GM12878 (cell line): Measurements from ENCODE around the gene C1QTNF8. TPM values are rescaled to one million over a fixed set of nuclear protein-coding genes. Genes with fewer than 3 reads are reported as not detected.

Experiments used
- ATAC-seq: fragments of 200-7000 bp; cut with Tn5 transposase; 3 replicates; pipeline ENCODE4 v1.9.1; 2020; ENCODE audit warnings: mild to moderate bottlenecking, moderate library complexity
- BruUV-seq: library from RNA; stranded (reverse); fragments of 400-500 nt; replicated peaks from 2 replicates; lab custom pipeline; 2021; lab: Mats Ljungman, UMichigan
- CTCF ChIA-PET: fragments of 300-600 bp; sonication (Branson Sonifier 250); formaldehyde crosslinking; extraction: SDS; loops from one replicate; lab custom pipeline; 2021; ENCODE audit warnings: inconsistent platforms; lab: Yijun Ruan, JAX
- POLR2A ChIA-PET: fragments of 350-600 bp; formaldehyde crosslinking; extraction: SDS; loops from one replicate; lab custom pipeline; 2021; ENCODE audit warnings: inconsistent platforms; lab: Charles Lee
- RAD21 ChIA-PET: fragments of 300-600 bp; sonication (Branson Sonifier 250); formaldehyde crosslinking; loops from one replicate; lab custom pipeline; 2023; ENCODE audit warnings: antibody characterized with exemption; ENCODE audit not compliant: unreplicated experiment; lab: Charles Lee
- SMC1A ChIA-PET: fragments of 300-600 bp; sonication (Branson Sonifier 250); formaldehyde crosslinking; loops from one replicate; lab custom pipeline; 2023; ENCODE audit not compliant: unreplicated experiment, uncharacterized antibody; lab: Charles Lee
- DNase-seq: peaks from one replicate; pipeline ENCODE4 v3.0.0-alpha.2; 2011; ENCODE audit warnings: low read depth, low spot score
- FAIRE-seq: peaks from 3 replicates; lab custom pipeline; 2011; peaks lifted over from hg19 to GRCh38; lab: Jason Lieb, UNC
- H2AFZ ChIP-seq: 2 replicates; pipeline ENCODE4 v1.6.0; 2011; ENCODE audit warnings: low read depth, low read length, control low read depth; ENCODE audit not compliant: control insufficient read depth
- H3K27ac ChIP-seq: 2 replicates; pipeline ENCODE4 v1.5.1; 2011; ENCODE audit warnings: control low read depth; ENCODE audit not compliant: control insufficient read depth, insufficient read depth
- H3K27me3 ChIP-seq, 2 experiments: replicated peaks in 1 of 2; 2 replicates each; pipeline versions ENCODE4 v1.6.0 to v1.6.1; 2011; ENCODE audit warnings: low read length in 1 of 2; ENCODE audit not compliant: control insufficient read depth in 2 of 2, insufficient read depth in 2 of 2
- H3K36me3 ChIP-seq, 2 experiments: 2 replicates each; pipeline ENCODE4 v1.5.1; 2011; ENCODE audit warnings: low read length in 1 of 2; ENCODE audit not compliant: control insufficient read depth in 2 of 2, insufficient read depth in 2 of 2
- H3K4me1 ChIP-seq: 2 replicates; pipeline ENCODE4 v1.6.1; 2011; ENCODE audit warnings: mild to moderate bottlenecking, low read length, moderate library complexity, mixed read lengths; ENCODE audit not compliant: control insufficient read depth, insufficient read depth
- H3K4me2 ChIP-seq: 2 replicates; pipeline ENCODE4 v1.6.0; 2011; ENCODE audit warnings: control low read depth; ENCODE audit not compliant: control insufficient read depth, insufficient read depth
- H3K4me3 ChIP-seq: fragments of 200-600 bp; sonication (generic); 2 replicates; pipeline ENCODE4 v1.5.1; 2016
- H3K79me2 ChIP-seq: 2 replicates; pipeline ENCODE4 v1.6.0; 2011; ENCODE audit warnings: low read length; ENCODE audit not compliant: control insufficient read depth, insufficient read depth
- H3K9ac ChIP-seq: 2 replicates; pipeline ENCODE4 v1.8.0; 2011; ENCODE audit warnings: low read length, control low read depth, mixed read lengths; ENCODE audit not compliant: control insufficient read depth, insufficient read depth
- H3K9me3 ChIP-seq: replicated peaks from 3 replicates; pipeline ENCODE4 v1.5.1; 2011; ENCODE audit warnings: mild to moderate bottlenecking, low read length; ENCODE audit not compliant: control insufficient read depth, insufficient read depth
- H4K20me1 ChIP-seq: 2 replicates; pipeline ENCODE4 v1.6.0; 2011; ENCODE audit not compliant: control insufficient read depth, insufficient read depth
- BCL11A ChIP-seq: IDR thresholded peaks from 2 replicates; pipeline ENCODE4 v1.6.1; 2011; ENCODE audit warnings: low read depth, low read length
- BMI1 ChIP-seq: fragments of 450-650 bp; IDR thresholded peaks from 2 replicates; pipeline ENCODE4 v1.6.1; 2016; ENCODE audit warnings: mild to moderate bottlenecking, moderate library complexity, borderline replicate concordance
- CHD1 ChIP-seq: IDR thresholded peaks from 2 replicates; pipeline ENCODE4 v1.6.1; 2012; ENCODE audit warnings: low read depth, low read length, improper control_type of control experiment
- FOXK2 ChIP-seq: fragments of 450-650 bp; IDR thresholded peaks from 2 replicates; pipeline ENCODE4 v1.6.1; 2017; ENCODE audit warnings: mild to moderate bottlenecking, moderate library complexity
- GATAD2B ChIP-seq: fragments of 450-650 bp; conservative IDR thresholded peaks from 2 replicates; pipeline ENCODE4 v1.6.1; 2017; ENCODE audit warnings: low read depth, mild to moderate bottlenecking, moderate library complexity
- JUND ChIP-seq: IDR thresholded peaks from 2 replicates; pipeline ENCODE4 v1.6.1; 2012; ENCODE audit warnings: low read depth, mild to moderate bottlenecking, low read length, improper control_type of control experiment, moderate library complexity
- KAT2A ChIP-seq: conservative IDR thresholded peaks from 2 replicates; pipeline ENCODE4 v1.6.1; 2011; ENCODE audit warnings: low read depth, low read length; ENCODE audit not compliant: control insufficient read depth
- PAX8 ChIP-seq: fragments of 450-650 bp; IDR thresholded peaks from 2 replicates; pipeline ENCODE4 v1.6.1; 2017; ENCODE audit warnings: mild to moderate bottlenecking, moderate library complexity
- PBX3 ChIP-seq: IDR thresholded peaks from 2 replicates; pipeline ENCODE4 v1.6.1; 2011; ENCODE audit warnings: mild to moderate bottlenecking, low read depth, low read length, moderate library complexity; ENCODE audit not compliant: insufficient replicate concordance
- STAT3 ChIP-seq: IDR thresholded peaks from 2 replicates; pipeline ENCODE4 v1.6.1; 2011; ENCODE audit warnings: low read depth, low read length, improper control_type of control experiment
- TARDBP ChIP-seq: IDR thresholded peaks from 2 replicates; pipeline ENCODE4 v1.6.1; 2016; ENCODE audit warnings: borderline replicate concordance
- YBX1 ChIP-seq: fragments of 450-650 bp; IDR thresholded peaks from 2 replicates; pipeline ENCODE4 v1.6.1; 2016; ENCODE audit warnings: antibody characterized with exemption
- WGBS: methylation state at CpG from one replicate; pipeline ENCODE4 v1.1.6; 2016; ENCODE audit warnings: low lambda C conversion rate; ENCODE audit not compliant: insufficient replicate concordance, insufficient coverage; ENCODE audit errors: missing lambda C conversion rate; 5-methylcytosine and 5-hydroxymethylcytosine counted together
- in situ Hi-C: fragments of 300-500 bp; cut with MboI; formaldehyde crosslinking; loops from 9 replicates; pipeline ENCODE4 v1.14.3; 2018; ENCODE audit warnings: mixed read lengths
- intact Hi-C: fragments of 100-400 bp; cut with micrococcal nuclease; formaldehyde crosslinking; loops from one replicate; pipeline ENCODE4 v1.14.2; 2022; ENCODE audit not compliant: unreplicated experiment
- polyA plus RNA-seq, 11 experiments: library from polyadenylated mRNA; depleted of rRNA in 4 of 11; unstranded in 6 of 11; stranded (reverse) in 5 of 11; fragments of >200 nt; fragmentation: Nextera tagmentation in 4 of 11; fragmentation: Illumina TruSeq in 1 of 11; extraction: Ambion mirVana in 4 of 11; extraction: Trizol in 1 of 11; gene quantifications; 1 replicate in 1 of 11; 2 replicates in 10 of 11; pipeline versions ENCODE4 v1.2.1 to v1.2.3, GENCODE V29; 2011 to 2016; ENCODE audit warnings: inconsistent platforms in 2 of 11, missing spikeins in 2 of 11, low read depth in 1 of 11
- total RNA-seq, 4 experiments: library from RNA; depleted of rRNA in 3 of 4; stranded (reverse); fragments of >200 nt in 3 of 4; fragmentation: Illumina TruSeq in 1 of 4; extraction: Trizol in 1 of 4; gene quantifications; 2 replicates each; pipeline versions ENCODE4 v1.2.1 to v1.2.3, GENCODE V29; 2013 to 2021
- TF ChIP-seq, protein P1 (sequence below): fragments of 450-650 bp; IDR thresholded peaks from 2 replicates; pipeline ENCODE4 v1.6.1; 2018; ENCODE audit warnings: mild to moderate bottlenecking, low read depth, moderate library complexity; ENCODE audit not compliant: partially characterized antibody
- TF ChIP-seq, protein P2 (sequence below): IDR thresholded peaks from 2 replicates; pipeline ENCODE4 v1.6.1; 2012; ENCODE audit warnings: improper control_type of control experiment, low read depth, low read length; ENCODE audit not compliant: insufficient replicate concordance

Gene C1QTNF8
- total and polyA plus RNA-seq, 10 of the 15 experiments (the other 5 are each of a cell fraction or from before 2014, with no cell fraction given), result not detected

DNA sequence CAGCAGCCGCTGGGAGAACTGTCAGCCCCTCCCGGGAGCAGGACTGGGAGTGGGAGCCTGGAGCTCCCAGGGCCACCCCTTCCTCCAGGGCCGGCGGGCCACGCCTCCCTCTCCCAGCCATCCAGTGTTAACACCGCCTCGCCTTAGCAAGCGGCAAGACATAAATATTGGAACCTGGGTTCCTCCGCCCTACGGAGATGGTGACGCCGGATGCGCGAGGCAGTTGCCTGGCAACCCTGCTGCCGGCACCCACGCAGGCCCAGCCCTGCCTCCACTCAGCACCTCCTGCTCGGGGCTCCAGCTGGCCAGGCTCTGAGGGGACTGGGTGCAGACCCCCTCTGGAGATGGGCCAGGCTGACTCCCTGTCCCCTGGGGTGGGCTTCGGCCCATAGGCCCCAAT lies 29.4 kb upstream of the C1QTNF8 start:
- no peak for ATAC-seq
- Histone ChIP-seq H3K79me2 (no peaks in the 10 kb centered on the region), H4K20me1 (no peaks in the 10 kb centered on the region), H3K27me3 (no peaks in the 10 kb centered on the region), H3K4me3 (no peak overlapping the region), H3K27ac (no peak overlapping the region), H3K4me1 (no peaks in the 10 kb centered on the region), H3K4me2 (no peak overlapping the region), H3K9ac (no peak overlapping the region), H3K9me3 (no peaks in the 10 kb centered on the region), H2AFZ (no peak overlapping the region), H3K36me3 (no peaks in the 10 kb centered on the region)
- 37% methylated on average over 18 of the region's 18 CpGs for WGBS
- ChIA-PET SMC1A (no interaction called here), CTCF (no interaction called here), POLR2A (no interaction called here), RAD21 (no interaction called here)
- in situ Hi-C loops (loop anchor here (10.0 kb wide), 1 partner anchor 61 kb away; no protein-coding TSS in a partner anchor), intact Hi-C loops (no loop called here)
- DNase-seq, result no peak
- no peak for FAIRE-seq
- BruUV-seq, result no TSS peak
- TF ChIP-seq YBX1, result no peak
- no peak for TF ChIP-seq TARDBP
- no peak for TF ChIP-seq PBX3
- TF ChIP-seq FOXK2, result no peak
- no peak for TF ChIP-seq KAT2A
- TF ChIP-seq PAX8, result no peak
- TF ChIP-seq BCL11A, result no peak
- TF ChIP-seq, protein P1, sequence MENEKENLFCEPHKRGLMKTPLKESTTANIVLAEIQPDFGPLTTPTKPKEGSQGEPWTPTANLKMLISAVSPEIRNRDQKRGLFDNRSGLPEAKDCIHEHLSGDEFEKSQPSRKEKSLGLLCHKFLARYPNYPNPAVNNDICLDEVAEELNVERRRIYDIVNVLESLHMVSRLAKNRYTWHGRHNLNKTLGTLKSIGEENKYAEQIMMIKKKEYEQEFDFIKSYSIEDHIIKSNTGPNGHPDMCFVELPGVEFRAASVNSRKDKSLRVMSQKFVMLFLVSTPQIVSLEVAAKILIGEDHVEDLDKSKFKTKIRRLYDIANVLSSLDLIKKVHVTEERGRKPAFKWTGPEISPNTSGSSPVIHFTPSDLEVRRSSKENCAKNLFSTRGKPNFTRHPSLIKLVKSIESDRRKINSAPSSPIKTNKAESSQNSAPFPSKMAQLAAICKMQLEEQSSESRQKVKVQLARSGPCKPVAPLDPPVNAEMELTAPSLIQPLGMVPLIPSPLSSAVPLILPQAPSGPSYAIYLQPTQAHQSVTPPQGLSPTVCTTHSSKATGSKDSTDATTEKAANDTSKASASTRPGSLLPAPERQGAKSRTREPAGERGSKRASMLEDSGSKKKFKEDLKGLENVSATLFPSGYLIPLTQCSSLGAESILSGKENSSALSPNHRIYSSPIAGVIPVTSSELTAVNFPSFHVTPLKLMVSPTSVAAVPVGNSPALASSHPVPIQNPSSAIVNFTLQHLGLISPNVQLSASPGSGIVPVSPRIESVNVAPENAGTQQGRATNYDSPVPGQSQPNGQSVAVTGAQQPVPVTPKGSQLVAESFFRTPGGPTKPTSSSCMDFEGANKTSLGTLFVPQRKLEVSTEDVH, result no peak
- TF ChIP-seq JUND, result no peak
- TF ChIP-seq BMI1, result no peak
- TF ChIP-seq, protein P2, sequence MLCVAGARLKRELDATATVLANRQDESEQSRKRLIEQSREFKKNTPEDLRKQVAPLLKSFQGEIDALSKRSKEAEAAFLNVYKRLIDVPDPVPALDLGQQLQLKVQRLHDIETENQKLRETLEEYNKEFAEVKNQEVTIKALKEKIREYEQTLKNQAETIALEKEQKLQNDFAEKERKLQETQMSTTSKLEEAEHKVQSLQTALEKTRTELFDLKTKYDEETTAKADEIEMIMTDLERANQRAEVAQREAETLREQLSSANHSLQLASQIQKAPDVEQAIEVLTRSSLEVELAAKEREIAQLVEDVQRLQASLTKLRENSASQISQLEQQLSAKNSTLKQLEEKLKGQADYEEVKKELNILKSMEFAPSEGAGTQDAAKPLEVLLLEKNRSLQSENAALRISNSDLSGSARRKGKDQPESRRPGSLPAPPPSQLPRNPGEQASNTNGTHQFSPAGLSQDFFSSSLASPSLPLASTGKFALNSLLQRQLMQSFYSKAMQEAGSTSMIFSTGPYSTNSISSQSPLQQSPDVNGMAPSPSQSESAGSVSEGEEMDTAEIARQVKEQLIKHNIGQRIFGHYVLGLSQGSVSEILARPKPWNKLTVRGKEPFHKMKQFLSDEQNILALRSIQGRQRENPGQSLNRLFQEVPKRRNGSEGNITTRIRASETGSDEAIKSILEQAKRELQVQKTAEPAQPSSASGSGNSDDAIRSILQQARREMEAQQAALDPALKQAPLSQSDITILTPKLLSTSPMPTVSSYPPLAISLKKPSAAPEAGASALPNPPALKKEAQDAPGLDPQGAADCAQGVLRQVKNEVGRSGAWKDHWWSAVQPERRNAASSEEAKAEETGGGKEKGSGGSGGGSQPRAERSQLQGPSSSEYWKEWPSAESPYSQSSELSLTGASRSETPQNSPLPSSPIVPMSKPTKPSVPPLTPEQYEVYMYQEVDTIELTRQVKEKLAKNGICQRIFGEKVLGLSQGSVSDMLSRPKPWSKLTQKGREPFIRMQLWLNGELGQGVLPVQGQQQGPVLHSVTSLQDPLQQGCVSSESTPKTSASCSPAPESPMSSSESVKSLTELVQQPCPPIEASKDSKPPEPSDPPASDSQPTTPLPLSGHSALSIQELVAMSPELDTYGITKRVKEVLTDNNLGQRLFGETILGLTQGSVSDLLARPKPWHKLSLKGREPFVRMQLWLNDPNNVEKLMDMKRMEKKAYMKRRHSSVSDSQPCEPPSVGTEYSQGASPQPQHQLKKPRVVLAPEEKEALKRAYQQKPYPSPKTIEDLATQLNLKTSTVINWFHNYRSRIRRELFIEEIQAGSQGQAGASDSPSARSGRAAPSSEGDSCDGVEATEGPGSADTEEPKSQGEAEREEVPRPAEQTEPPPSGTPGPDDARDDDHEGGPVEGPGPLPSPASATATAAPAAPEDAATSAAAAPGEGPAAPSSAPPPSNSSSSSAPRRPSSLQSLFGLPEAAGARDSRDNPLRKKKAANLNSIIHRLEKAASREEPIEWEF, result no peak
- TF ChIP-seq GATAD2B, result no peak
- TF ChIP-seq STAT3, result no peak
- no peak for TF ChIP-seq CHD1
